SK-N-MC (cell line): ENCODE data around the gene MAP3K5.

Experiments used
- DNase-seq: peaks from one replicate; pipeline ENCODE4 v3.0.0-alpha.2; 2011; ENCODE audit warnings: low read depth, low spot score
- H3K27ac ChIP-seq: fragments of 200-600 bp; sonication (generic); 2 replicates; pipeline ENCODE4 v1.5.1; 2016; ENCODE audit warnings: mixed run types
- H3K36me3 ChIP-seq: fragments of 200-600 bp; sonication (generic); 2 replicates; pipeline ENCODE4 v1.6.1; 2017; ENCODE audit warnings: antibody characterized with exemption, low read length, mixed read lengths; ENCODE audit not compliant: insufficient read depth
- H3K4me3 ChIP-seq: fragments of 200-600 bp; sonication (generic); 2 replicates; pipeline ENCODE4 v1.5.1; 2016
- H3K9ac ChIP-seq: fragments of 200-600 bp; sonication (generic); 2 replicates; pipeline ENCODE4 v1.8.0; 2017; ENCODE audit warnings: mixed run types, mixed read lengths; ENCODE audit not compliant: insufficient read length
- H3K9me3 ChIP-seq: fragments of 200-600 bp; sonication (generic); 2 replicates; pipeline ENCODE4 v1.6.1; 2017; ENCODE audit warnings: low read depth, mild to moderate bottlenecking, antibody characterized with exemption, low read length, moderate library complexity, mixed read lengths
- EZH2 ChIP-seq: fragments of 200-600 bp; sonication (generic); IDR thresholded peaks from one replicate; pipeline ENCODE4 v1.6.1; 2017; ENCODE audit warnings: antibody characterized with exemption
- FOXP2 ChIP-seq: optimal IDR thresholded peaks from 2 replicates; pipeline ENCODE3; 2011; ENCODE audit warnings: mild to moderate bottlenecking, moderate library complexity; ENCODE audit not compliant: insufficient read depth; ENCODE audit errors: extremely low read length, control extremely low read depth
- POLR2AphosphoS5 ChIP-seq: IDR thresholded peaks from 2 replicates; pipeline ENCODE4 v1.6.1; 2012; ENCODE audit warnings: mild to moderate bottlenecking, low read depth, low read length, borderline replicate concordance

Gene MAP3K5

DNA sequence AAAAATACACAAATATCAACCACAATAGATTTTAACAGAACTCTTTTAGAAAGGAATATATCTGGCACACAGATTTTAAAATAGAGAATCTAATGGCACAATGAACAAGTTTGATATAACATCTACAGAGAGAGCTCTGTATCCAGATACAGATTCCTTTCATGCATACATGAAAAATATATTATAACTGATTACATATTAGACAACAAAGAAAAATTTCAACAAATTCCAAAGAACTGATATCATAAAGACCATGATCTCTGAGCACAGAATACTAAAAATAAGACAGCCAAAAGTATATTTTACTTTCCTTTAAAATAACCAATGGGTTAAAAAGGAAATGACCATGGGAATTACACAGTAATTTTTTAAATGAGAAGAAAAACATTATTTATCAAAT is 167.9 kb downstream of the MAP3K5 start:
- Histone ChIP-seq H3K4me3 (no peak overlapping the region), H3K27ac (no peak overlapping the region), H3K36me3 (peaks cover 7% of the 10 kb centered on the region; the same call in 1 of the 2 replicates), H3K9me3 (no peaks in the 10 kb centered on the region), H3K9ac (no peak overlapping the region)
- no peak for DNase-seq
- TF ChIP-seq POLR2AphosphoS5: no peak
- TF ChIP-seq EZH2: no peak
- TF ChIP-seq FOXP2: no peak

DNA sequence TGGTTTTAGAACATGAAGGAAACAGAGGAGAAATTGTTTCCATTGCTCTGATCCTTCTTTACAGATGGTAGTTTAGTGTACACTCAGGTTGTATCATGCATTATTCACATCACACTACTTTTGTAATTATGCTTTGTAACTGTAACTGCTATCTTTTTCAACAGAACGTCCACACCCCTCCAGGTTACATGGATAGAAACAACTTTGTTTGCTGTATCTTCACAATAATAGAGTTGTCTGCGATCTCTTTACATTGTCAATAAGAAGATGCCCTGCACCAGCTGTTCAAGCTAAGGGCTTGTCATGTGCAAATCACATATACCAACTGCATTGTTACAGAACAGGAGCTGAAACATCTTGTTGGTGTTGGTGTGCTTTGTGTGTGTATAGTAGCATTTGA is 174.2 kb downstream of the MAP3K5 start:
- no peak for TF ChIP-seq POLR2AphosphoS5
- no peak for TF ChIP-seq EZH2
- no peak for TF ChIP-seq FOXP2
- Histone ChIP-seq H3K36me3 (peaks cover 7% of the 10 kb centered on the region; the same call in 1 of the 2 replicates), H3K27ac (no peak overlapping the region), H3K9me3 (no peaks in the 10 kb centered on the region), H3K4me3 (no peak overlapping the region), H3K9ac (no peak overlapping the region)
- DNase-seq: no peak

DNA sequence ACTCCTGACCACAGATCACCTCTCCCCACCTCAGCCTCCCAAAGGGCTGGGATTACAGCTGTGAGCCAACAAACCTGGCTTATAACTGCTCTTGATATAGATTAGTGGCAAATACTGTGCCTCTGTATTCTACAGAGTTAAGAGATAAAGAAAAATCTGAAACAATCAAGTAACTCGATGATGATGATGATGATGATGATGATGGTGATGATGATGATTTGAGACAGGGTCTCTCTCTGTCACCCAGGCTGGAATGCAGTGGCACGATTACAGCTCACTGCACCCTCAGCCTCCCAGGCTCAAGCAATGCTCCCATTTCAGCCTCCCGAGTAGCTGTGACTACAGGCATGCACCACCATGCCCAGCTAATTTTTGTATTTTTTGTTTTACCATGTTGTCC is 175.8 kb downstream of the MAP3K5 start:
- Histone ChIP-seq H3K4me3 (no peak overlapping the region), H3K36me3 (no peaks in the 10 kb centered on the region; the same call in 1 of the 2 replicates), H3K9me3 (no peaks in the 10 kb centered on the region), H3K9ac (no peak overlapping the region), H3K27ac (no peak overlapping the region)
- TF ChIP-seq EZH2 (no peak), POLR2AphosphoS5 (no peak), FOXP2 (no peak)
- DNase-seq: no peak

DNA sequence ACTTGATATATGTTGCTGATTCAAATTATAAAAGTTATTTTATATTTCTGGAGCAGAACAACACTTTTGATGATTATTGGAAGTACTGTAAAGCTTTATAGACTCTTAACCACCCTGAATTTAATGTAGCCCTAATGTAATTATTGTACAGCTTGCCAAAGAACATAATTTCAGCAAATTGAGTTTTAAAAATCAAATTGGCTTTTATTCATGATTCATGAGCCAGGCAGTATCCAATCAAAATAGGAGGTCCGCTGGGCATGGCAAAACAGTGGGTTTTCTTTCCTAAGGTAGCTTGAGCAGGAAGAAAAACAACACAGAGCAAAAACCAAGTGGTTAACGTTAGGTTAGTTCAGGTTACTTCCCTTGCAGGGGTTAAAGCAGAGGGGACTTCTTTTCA is 177.3 kb downstream of the MAP3K5 start:
- no peak overlapping the region for H3K27ac ChIP-seq
- no peak overlapping the region for H3K4me3 ChIP-seq
- H3K9ac ChIP-seq: no peak overlapping the region
- no peaks in the 10 kb centered on the region; the same call in 1 of the 2 replicates for H3K36me3 ChIP-seq
- TF ChIP-seq FOXP2 (no peak), POLR2AphosphoS5 (no peak), EZH2 (no peak)
- H3K9me3 ChIP-seq: no peaks in the 10 kb centered on the region
- DNase-seq: no peak

DNA sequence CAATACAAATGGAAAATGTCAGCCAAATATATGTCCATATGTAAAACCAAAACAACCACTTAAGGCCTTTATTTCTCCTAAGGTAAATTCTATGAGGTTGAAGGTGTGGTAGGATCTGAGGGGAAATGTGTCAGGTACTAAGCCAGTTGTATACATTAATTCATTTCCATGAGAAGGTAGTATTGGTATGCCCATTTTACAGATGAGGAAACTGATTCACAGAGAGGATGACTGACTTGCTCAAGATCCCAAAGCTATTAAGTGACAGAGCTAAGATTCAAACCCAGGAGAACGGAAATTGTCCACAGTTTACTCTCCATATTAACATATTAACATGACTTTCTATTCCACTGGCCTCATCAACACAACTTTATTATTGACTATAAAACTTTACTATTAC is 177.9 kb downstream of the MAP3K5 start:
- H3K9me3 ChIP-seq: no peaks in the 10 kb centered on the region
- no peak overlapping the region for H3K27ac ChIP-seq
- no peak for DNase-seq
- H3K4me3 ChIP-seq: no peak overlapping the region
- no peaks in the 10 kb centered on the region; the same call in 1 of the 2 replicates for H3K36me3 ChIP-seq
- TF ChIP-seq FOXP2 (no peak), POLR2AphosphoS5 (no peak), EZH2 (no peak)
- H3K9ac ChIP-seq: no peak overlapping the region

DNA sequence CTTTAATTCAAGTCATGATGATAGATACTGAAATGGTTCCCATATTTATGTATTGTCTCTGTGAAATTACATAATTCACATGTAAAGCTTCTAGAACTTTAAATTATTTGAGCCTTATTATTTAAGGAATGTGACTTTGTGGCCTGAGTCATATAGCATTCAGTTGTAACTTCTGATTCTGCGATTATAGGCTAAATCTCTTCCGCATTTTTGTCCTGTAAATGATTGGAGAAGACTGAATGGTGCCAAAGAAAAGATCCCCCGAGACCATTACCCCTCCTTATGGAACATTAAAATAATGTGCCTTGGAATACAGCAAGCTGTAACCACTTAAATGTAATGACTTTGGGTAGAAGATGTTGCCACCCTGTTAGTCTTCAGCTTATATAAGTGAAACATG is 178.8 kb downstream of the MAP3K5 start:
- DNase-seq: no peak
- Histone ChIP-seq H3K27ac (no peak overlapping the region), H3K36me3 (no peaks in the 10 kb centered on the region; the same call in 1 of the 2 replicates), H3K9me3 (no peaks in the 10 kb centered on the region), H3K4me3 (no peak overlapping the region), H3K9ac (no peak overlapping the region)
- TF ChIP-seq FOXP2 (no peak), POLR2AphosphoS5 (no peak), EZH2 (no peak)

DNA sequence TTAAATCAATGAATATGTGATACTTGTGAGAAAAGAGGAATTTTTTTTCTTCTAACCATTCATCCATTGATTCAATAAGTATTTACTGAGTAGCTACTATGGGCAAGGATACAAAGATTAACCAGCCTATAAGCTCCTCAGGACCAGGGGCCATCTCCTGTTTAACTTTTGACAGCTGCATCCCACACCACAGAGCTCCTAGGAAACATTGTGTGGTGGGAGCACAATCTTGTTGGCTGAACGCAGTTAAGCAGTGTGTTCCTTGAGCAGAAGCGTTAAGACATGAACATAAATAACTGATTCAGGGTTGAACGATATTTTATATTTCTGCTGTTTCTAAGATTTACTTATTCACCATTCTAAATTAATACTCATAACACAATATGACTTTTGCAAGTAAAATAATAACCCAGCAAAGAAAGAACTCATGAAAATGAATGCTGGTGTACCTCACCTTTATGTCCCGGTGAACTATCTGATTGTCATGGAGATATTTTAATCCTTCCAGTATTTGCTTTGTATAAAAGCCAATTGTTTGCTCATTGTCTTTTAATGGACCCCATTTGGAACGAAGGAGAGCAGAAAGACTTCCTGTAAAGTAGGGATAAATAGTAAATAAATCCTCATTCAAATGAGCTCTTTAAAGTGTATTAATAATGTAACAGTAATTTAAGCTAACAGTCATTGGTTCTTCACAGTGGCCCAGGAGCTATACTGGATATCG is 179.4 kb downstream of the MAP3K5 start:
- no peak overlapping the region for H3K27ac ChIP-seq
- no peaks in the 10 kb centered on the region for H3K9me3 ChIP-seq
- no peak for TF ChIP-seq POLR2AphosphoS5
- no peak overlapping the region for H3K9ac ChIP-seq
- H3K36me3 ChIP-seq: no peaks in the 10 kb centered on the region; the same call in 1 of the 2 replicates
- no peak overlapping the region for H3K4me3 ChIP-seq
- DNase-seq: no peak

DNA sequence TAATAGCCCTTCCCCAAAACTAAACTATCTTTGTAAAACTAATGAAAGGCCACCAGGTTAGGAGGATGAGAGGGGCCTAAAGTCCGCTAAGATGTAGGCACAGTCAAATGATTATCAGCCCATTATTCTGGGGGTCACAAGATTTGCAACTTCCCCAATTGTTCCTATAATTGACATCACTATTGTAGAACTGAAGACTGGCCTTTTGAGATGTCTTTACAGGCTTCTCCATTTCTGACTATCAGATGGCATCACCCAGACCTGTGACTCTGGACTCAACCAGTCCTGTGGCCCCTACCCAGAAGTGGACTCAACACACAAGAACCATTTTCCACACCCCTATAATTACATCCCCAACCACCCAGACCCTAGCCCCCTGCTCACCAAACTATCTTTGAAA is 180.5 kb downstream of the MAP3K5 start:
- Histone ChIP-seq H3K9ac (no peak overlapping the region), H3K36me3 (peaks cover 5% of the 10 kb centered on the region), H3K4me3 (no peak overlapping the region), H3K9me3 (no peaks in the 10 kb centered on the region), H3K27ac (no peak overlapping the region)
- TF ChIP-seq EZH2 (no peak), FOXP2 (no peak)
- no peak for DNase-seq

DNA sequence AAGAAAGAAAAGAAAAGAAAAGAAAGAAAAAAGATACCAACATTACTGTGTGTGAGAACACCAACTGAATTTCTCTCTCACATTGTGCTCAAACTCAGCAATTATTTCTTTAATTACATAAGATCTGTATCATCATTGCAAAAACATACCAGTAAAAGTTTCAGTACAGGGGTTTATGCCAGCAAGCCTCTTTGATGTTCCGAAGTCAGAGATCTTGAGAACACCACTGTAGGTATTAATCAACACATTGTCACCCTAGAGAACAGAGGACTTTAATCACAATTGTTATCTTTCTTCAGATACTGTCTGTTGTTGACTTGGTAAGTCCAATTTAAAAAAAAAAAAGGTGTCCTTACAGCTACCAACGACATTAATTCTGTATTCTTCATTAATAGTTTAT is 181.1 kb downstream of the MAP3K5 start:
- Histone ChIP-seq H3K9ac (no peak overlapping the region), H3K27ac (no peak overlapping the region), H3K36me3 (peaks cover 5% of the 10 kb centered on the region), H3K4me3 (no peak overlapping the region), H3K9me3 (no peaks in the 10 kb centered on the region)
- TF ChIP-seq EZH2 (no peak), POLR2AphosphoS5 (no peak), FOXP2 (no peak)
- DNase-seq: no peak
